ENCODE measurements around the gene CD55. TPM values are rescaled to one million over a fixed set of nuclear protein-coding genes. Genes with fewer than 3 reads are reported as not detected.
A peak's percentile ranks its signal among the peaks of the same experiment; 100 is the strongest.

The CD55 gene
- total and polyA plus RNA-seq, 2 of the 13 experiments (the other 11 are each of a cell fraction or from before 2014, with no cell fraction given): 6.0 to 56.0 TPM

DNA sequence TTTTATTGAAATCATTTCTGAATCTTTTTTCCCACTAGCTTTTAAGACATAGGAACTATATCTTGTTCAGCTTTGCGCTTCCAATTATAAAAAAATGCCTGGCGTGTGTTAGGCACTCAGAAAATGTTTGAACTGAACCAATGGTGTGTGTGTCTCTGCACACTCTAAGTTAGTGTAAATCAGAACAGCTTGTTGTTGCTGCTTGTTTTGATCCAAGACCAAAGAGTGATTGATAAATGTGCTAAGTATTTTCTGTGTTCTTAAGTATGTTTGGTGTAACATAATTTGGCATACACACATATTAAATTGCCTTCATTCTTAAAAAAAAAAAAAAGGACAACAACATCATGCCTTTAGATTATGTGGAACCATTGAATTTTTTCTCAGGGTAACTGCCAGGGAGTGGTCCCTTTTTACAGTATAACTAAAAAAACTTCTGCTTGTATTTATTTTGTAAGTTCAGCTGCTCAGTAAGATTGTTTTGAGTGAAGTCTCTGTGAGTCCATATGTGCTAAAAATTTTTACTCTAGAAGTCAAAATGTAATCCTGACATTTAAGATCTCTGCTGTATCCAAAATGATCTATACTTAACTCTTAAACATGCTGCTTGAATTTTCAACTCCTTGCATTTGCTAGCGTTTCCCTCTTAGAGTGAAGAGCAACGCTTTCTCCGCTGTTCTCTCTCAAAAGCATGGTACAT is 8.7 kb downstream of the CD55 start (continued):
- TF ChIP-seq SP140L (CRISPR knock-in tag; IDR thresholded peaks at IDR 0.05; ENCODE audit: borderline replicate concordance) (no peak), PCBP2 (optimal IDR thresholded peaks at IDR 0.05; ENCODE audit: low read depth, low read length, poor library complexity, severe bottlenecking) (no peak)

DNA sequence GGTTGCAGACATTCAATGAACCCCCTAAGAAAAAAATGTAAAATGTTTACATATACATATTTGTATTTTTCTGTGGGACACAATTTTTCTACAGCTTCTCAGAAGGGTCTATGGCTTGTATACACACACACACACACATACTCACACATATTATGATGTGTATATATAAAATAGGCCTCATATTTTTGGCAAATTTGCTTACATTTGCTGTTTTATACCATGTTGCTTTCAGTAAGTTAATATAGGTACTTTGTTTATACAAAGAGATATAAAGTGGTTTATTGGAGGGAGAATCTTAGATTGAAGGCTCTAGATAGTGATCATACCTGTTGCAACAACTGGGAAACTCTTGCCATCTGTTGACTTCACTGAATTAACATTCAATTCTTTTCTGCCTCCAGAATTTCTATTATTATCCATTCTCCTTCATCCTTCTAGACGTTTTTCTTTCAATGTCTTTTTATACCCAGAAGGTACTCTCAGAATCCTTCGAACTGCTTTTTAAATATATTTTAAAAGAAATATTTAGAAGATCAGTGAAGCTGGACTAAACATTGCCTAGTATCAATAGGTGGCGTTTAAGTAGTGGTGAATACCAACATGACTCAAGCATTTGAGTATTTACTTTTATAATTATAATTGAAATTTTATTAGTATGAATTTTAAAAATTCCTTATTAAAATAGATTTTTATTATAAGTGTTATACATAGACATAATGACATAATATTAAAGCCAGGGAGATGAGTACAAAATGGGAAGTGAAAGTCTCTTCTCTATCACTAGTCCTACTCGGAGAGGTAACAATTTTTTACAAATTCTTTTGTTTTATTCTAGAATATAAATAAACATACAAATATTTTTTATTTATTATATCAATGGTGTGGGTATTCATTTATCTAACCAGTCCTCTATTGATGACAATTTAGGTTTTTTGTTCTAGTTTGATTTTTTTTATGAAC is 10.2 kb downstream of the CD55 start:
- no peak for ATAC-seq
- Histone ChIP-seq H3K27me3 (ENCODE audit: control insufficient read depth in 1 of 2, insufficient read depth in 2 of 2, low read length in 2 of 2) (no peaks in the 10 kb centered on the region), H3K4me1 (ENCODE audit: insufficient read depth, low read length) (peaks cover 12% of the 10 kb centered on the region), H4K20me1 (ENCODE audit: insufficient read depth, low read length) (no peaks in the 10 kb centered on the region), H3K9me3 (ENCODE audit: low read length) (peaks cover 11% of the 10 kb centered on the region), H3K27ac (ENCODE audit: extremely low read length, insufficient read depth, low read length) (no peak overlapping the region), H3K9ac (ENCODE audit: insufficient read depth, low read depth, low read length) (no peak overlapping the region), H3K4me2 (ENCODE audit: low read depth, low read length) (no peak overlapping the region), H3K79me2 (ENCODE audit: insufficient read depth, low read length) (no peaks in the 10 kb centered on the region), H3K4me3 (replicated peaks in 1 of 3; ENCODE audit: insufficient read depth in 1 of 3, low read depth in 2 of 3, low read length in 3 of 3) (no peak overlapping the region), H3K36me3 (replicated peaks in 1 of 2; ENCODE audit: control insufficient read depth in 1 of 2, insufficient read depth in 2 of 2, low read length in 2 of 2) (peaks cover 1 to 12% of the 10 kb centered on the region in 2 experiments; a peak in 2 of 5 replicates), H2AFZ (ENCODE audit: low read length) (no peak overlapping the region)
- intact Hi-C loops (cut with micrococcal nuclease; ENCODE audit: unreplicated experiment) (no loop called here), in situ Hi-C loops (cut with HindIII; ENCODE audit: extremely low pct_ligation_motif_present, low pct_unique_long_range_greater_than_20kb) (no loop called here)
- POLR2A ChIA-PET: no interaction called here
- 94% methylated on average over 4 of the region's 4 CpGs for WGBS (ENCODE audit: low lambda C conversion rate)
- CTCF ChIA-PET (ENCODE audit: low intra/inter-chr PET ratio, low total read pairs): no interaction called here
- TF ChIP-seq MXD4 (CRISPR knock-in tag; IDR thresholded peaks at IDR 0.05) (no peak), MAFK (conservative IDR thresholded peaks at IDR 0.05 in 1 of 2, IDR thresholded peaks at IDR 0.05 in 1 of 2; ENCODE audit: low read length in 2 of 2) (peak; percentile 8 to 60; a peak in 2 of 4 replicates), FOXK2 (IDR thresholded peaks at IDR 0.05) (no peak), MAFF (IDR thresholded peaks at IDR 0.05; ENCODE audit: low read depth, low read length) (peak; percentile 30; the same call in 1 of the 2 replicates)
- no peak for DNase-seq (ENCODE audit: low spot score)
- no peak for FAIRE-seq
- BruUV-seq (replicated peaks): no TSS peak
